GM12865 (cell line): ENCODE data around the gene EVA1B.

Experiments used
- DNase-seq: peaks from one replicate; pipeline ENCODE4 v3.0.0; 2010; ENCODE audit warnings: low read depth
- H3K4me3 ChIP-seq: 2 replicates; pipeline ENCODE4 v1.5.1; 2011; ENCODE audit warnings: mild to moderate bottlenecking, low read depth, low read length, control low read depth
- TF ChIP-seq, protein P1 (sequence below): IDR thresholded peaks from 2 replicates; pipeline ENCODE4 v1.5.1; 2011; ENCODE audit warnings: low read length, control low read depth, low read depth, inconsistent platforms; ENCODE audit not compliant: insufficient read depth; ENCODE audit errors: missing control alignments

The EVA1B gene, protein sequence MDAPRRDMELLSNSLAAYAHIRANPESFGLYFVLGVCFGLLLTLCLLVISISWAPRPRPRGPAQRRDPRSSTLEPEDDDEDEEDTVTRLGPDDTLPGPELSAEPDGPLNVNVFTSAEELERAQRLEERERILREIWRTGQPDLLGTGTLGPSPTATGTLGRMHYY

DNA sequence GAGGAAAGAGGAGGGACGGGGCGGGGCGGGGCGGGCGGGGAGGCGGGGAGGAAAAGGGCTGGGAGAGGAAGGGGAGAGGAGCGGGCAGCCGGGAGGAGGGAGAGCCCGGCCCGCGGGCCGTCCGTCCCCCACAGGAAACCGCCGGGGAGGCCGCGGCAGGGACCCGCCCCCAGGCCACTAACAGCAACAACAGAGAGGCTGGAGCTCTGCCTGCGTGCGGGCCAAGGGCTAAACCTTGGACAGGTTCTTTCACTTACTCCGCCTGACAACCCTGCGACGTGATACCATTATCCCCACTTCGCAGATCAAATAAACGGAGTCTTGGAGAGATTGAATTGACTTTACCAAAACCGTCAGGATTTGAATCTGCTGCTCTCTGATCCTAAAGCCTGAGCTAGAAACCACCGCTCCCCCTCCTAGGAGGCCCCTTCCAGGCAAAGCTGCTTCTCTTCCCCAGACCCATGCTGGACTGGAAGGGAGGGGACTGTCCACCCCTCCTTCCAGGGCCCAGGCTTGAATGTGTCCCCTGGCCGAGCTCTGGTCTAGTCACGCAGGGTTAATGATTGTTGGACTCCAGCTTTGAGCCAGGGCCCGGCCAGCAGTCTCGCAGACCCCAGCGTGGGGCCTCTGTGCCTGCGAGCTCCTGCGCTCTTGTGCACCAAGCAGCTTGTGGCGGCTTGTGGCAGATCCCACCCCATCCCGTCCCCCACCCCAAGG, at the start of gene EVA1B:
Gene EVA1B, minus strand, starts transcription at position 10 of the 717 bp plus-strand sequence. CDS start 608 bp downstream, outside the sequence.
- DNase-seq: peak; percentile 59
- peak within 1 kb of the TSS; percentile 53 for H3K4me3 ChIP-seq
- TF ChIP-seq, protein P1, sequence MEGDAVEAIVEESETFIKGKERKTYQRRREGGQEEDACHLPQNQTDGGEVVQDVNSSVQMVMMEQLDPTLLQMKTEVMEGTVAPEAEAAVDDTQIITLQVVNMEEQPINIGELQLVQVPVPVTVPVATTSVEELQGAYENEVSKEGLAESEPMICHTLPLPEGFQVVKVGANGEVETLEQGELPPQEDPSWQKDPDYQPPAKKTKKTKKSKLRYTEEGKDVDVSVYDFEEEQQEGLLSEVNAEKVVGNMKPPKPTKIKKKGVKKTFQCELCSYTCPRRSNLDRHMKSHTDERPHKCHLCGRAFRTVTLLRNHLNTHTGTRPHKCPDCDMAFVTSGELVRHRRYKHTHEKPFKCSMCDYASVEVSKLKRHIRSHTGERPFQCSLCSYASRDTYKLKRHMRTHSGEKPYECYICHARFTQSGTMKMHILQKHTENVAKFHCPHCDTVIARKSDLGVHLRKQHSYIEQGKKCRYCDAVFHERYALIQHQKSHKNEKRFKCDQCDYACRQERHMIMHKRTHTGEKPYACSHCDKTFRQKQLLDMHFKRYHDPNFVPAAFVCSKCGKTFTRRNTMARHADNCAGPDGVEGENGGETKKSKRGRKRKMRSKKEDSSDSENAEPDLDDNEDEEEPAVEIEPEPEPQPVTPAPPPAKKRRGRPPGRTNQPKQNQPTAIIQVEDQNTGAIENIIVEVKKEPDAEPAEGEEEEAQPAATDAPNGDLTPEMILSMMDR: no peak

DNA sequence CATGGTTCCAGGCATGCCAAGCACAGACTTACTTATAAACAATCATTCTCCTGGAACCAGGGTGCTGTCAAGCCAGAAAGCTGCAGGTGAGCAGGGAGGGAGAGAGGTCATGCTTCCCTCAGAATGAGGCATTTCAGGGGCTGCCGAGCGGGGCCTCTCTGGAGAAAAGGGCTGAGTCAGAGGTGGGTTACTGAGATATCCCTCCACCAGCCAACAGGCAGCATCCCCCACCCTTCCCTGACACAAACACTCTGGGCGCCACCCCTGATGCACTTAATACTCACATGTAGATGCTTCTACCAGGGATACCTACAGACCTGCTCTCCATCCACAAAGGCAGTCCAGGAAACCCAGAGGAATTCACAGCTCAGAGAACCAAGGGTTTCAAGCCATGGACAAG, 49.2 kb upstream of the EVA1B start:
- DNase-seq: no peak
- no peak overlapping the region for H3K4me3 ChIP-seq
- TF ChIP-seq, protein P1: no peak

DNA sequence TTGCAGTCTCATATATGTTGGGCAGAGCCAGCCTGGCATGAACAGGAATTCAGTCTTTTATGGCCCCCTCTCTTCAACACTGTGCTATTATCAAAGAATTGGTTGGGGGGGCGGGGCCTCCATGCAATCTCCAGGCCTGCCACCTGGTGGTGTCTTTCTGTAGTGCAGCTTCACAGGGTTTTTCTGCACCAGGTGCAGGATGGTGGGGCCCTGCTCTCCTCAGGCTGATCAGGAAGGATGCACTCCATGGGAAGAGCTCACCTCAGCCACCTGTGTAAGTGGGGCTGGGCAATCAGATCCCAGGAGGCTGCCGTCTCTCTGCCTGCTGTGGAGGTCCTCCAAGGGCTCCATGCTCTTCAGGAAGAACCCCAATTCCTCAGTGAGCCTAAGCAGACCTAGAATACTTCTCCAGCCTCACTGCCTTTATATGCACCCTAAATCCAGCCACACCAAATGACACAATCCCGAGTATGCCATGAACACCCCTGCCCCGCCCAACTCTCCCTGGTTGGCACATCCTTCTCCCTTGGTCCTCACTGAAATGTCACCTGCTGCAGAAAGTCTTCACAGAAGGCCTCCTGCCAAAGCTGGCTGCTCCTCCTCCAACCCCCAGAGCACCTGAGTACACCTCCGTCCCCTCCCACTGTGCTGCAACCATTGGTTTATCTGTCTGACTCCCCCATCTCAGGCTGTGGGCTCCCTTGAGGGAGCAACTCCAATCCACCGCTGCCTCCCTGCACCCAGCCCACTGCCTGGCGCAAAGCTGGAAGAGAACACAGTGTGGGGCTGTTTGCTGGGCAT, 45.8 kb upstream of the EVA1B start:
- peak; percentile 79 for DNase-seq
- no peak overlapping the region for H3K4me3 ChIP-seq
- TF ChIP-seq, protein P1: peak; percentile 91

DNA sequence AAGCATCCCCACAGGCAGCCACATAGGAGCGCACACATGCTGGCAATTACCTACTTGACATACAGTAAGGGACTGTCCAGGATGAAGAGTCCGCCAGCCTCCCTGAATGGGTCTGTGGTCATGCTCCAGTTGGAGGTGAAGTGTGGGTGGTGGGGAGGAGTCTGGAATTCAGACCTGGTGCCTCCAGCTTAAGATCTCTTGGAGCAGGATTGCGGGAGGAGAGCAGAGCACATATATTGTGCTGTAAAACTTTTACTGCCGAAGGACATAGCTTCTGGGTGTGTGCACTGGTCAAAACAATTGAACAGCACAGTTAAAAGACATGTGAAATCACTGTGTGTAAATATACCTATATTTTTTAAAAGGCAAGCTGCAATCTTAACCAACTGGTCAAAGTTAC, 44.4 kb upstream of the EVA1B start:
- no peak for DNase-seq
- TF ChIP-seq, protein P1: no peak

DNA sequence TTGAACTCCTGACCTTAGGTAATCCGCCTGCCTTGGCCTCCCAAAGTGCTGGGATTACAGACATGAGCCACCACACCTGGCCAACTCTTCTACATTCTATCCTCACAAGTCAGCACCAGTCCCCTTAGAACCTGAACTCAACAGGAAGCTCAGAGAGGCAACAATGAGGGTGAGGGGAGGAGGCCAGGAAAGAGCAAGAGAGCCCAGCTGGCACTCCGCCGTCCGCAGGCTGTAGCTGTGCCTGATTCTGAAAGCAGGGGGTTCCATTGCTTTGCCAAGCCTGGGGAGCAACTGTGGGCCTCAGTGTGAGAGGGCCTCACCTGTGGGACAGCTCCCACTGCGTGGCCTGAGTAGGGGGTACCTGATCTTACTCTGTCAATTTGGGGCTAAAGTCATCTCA, 43.6 kb upstream of the EVA1B start:
- no peak for DNase-seq

More for the DNA sequence above, 44.4 kb upstream of the EVA1B start:
- H3K4me3 ChIP-seq: no peak overlapping the region

DNA sequence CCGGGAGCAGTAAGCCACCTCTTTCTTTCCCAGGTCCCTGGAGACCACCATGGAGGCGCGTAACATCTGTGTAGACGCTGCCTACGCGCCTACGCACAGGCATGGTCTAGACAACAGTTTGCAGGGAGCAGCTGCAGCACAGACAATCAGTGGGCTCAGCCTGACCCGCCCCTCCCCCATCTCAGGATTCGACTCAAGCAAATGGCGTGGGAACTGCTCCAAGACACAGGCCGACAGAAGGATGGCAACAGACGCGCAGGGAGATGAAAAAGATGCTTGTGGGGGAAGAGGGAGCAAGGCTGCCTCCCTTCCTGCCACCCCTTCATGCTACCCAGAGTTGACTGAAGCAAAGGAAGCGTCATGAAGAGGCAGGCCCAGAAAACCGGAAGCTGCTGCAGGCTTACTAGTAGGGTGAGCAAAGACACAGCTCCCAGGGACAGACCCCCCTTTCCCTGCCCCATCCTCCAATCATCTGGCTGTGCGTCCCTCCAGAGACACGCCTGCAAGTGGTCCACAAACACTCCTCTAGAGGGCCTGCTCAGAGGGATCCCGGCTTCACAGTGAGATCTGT, 42.7 kb upstream of the EVA1B start:
- H3K4me3 ChIP-seq: no peak overlapping the region
- TF ChIP-seq, protein P1: no peak
- DNase-seq: no peak

More for the DNA sequence above, 43.6 kb upstream of the EVA1B start:
- TF ChIP-seq, protein P1: no peak
- H3K4me3 ChIP-seq: no peak overlapping the region
